HG02840 (cell line): Measurements from ENCODE around the gene RPTOR.
"Not testable (repeated sequence)": the region's sequence is repeated elsewhere in the genome, so short reads cannot be mapped to it uniquely, and the experiment has no call there.

ENCODE experiments used
- ATAC-seq: cut with Tn5 transposase; IDR thresholded peaks from one replicate; pipeline ENCODE4 v1.9.1; 2021; ENCODE audit warnings: mild to moderate bottlenecking, moderate library complexity, moderate number of reproducible peaks; ENCODE audit not compliant: unreplicated experiment, low FRiP score

RPTOR gene

DNA sequence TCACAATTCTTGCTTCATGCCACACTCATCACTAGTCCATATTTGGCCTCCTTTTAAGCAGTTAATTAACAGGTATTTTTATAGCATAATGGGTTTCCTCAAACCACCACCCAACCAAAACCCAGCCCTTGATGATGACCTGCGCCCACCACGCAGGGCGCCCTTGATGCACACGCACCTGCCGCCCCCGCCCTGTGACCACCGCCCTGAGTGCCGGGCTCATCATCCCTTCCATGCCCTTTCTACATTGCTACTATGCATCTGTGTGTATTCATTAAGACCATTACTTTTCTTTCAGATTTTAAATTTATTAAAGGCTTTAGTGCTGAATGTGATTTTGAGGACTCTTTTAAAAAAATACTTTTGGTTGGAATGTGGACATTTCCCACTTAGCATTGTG lies 242.2 kb downstream of the RPTOR start:
- no peak for ATAC-seq

DNA sequence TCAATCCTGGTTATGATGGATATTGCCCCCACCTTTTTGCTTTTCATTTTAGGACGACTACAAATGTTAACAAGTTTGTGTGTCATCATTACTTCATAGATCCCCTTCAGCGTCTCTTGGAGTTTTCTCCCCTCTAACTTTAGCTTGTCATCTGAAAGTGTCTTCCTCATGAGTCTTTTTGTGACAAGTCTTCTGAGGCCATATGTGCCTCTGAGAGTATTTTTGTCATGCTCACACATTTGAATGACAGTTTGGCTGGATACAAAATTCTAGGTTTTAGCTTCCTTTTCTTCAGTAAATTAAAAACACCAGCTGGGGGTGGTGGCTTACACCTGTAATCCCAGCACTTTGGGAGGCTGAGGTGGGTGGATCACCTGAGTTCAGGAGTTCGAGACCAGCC lies 243.2 kb downstream of the RPTOR start:
- no peak for ATAC-seq

DNA sequence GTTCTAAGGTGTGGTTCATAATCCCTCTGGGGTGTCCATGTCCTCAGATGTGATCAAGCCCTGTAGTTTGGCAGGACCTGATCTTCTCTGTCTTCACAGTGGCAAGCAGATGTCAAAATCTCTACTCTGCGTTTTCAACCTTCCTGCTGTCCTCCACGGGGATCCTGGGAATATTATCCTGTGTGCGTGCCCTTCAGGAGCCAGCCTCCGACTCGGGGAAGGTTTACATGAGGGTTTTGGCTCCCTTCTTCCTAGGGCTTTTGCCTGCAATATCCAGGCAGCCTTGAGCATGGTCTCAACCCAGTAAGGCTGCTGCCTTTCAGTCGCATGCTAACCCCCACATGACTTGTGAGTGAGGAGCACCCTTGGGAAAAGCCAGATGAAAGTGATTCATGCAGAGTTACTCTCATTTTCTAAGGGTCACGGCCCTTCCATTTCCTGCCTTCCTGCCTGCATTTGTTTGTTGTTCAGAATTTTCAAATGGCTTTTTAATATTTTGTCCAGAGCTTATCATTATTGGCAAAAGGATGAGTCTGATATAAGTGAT lies 244.8 kb downstream of the RPTOR start:
- no peak for ATAC-seq

DNA sequence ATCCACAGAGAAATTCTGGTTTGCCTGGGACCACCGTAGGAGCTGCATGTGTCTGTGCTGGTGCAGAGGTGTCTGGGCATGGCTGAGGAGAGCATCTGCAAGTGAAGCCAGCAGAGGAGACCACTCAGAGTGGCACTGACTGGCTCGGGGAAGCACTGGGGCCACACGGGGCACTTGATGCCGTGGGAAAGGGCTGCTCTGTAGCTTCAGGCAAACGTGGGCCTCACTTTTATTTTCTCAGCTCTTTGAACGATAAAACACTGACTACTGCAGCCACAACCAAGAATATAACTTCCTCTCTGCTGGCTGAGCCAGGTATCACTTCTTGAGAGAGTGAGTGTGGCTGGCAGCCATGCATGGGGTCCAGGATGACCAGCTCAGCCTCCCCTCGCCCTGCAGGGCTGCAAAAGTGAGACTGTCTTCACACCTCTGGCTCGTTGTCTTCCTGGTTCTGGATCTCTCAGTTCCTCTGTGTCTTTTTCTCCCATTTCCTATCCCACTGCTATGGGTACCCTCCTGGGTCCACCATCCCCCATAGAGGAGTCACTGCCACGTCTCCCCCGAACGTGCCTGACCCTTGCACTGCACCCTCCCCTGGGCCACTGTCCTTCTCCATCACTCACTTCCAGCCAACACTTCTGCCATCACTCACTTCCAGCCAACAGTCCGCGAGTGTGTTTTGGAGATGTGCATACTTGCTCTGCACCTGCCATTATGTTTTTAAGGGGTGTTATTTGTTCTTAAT lies 245.6 kb downstream of the RPTOR start:
- no peak for ATAC-seq

DNA sequence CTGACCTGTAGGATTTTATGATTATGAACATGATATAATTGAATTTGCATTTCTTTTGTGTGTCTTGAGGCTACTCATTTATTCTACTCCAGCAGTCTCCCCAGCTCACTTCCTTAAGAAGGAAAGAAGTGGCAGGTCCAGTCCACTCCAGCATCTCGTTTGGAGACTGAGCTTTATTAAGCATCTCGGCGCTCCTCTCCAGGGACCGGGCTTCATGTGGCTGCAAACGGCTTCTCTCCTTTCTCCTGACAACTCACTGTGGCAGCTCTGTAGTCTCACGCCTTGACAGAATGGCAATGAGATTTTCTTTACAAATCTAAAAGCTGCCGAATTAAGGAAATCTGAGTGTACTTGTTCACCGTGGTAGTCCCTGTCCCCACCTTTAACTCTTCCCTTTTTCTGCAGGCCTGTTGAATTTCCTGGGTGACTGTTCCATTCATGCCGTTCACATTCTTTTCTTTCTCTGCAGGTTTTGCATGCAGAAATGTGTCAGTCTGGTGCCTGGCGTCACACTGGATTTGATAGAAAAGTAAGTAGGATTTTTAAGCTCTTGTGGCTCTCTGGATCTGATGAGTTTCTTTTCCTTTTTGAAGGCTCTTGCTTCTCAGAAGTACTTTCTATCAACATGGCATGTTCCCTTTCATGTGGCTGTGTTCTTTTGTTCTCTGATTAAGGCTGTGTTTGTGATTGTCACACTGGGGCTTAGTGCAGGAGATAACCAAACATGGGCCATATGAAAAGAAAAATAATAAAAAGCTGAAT lies 246.5 kb downstream of the RPTOR start:
- no peak for ATAC-seq

DNA sequence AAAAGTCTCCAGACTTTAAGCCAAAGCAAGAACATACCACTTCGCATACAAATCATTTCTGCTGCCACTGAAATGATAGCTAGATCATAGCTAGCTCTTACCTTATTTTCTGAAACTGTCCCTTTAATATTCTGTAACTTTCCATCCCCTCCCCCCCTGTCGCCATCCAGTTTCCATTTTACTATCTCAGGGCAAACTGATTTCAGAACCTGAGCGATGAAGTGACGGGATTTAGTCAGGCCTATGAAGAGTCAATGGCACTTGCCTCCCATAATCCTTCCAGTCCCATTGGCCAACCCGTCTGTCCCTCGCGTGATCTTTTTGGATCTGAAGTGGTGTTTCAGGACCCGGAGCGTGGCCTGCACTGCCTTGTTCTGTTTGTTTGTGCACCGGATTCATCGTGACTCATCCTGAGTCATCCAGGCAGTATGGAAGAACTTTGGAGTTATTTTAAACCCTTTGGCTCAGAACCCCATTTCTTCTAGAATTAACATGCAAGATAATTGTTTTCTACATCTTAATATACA lies 247.2 kb downstream of the RPTOR start:
- ATAC-seq: no peak

DNA sequence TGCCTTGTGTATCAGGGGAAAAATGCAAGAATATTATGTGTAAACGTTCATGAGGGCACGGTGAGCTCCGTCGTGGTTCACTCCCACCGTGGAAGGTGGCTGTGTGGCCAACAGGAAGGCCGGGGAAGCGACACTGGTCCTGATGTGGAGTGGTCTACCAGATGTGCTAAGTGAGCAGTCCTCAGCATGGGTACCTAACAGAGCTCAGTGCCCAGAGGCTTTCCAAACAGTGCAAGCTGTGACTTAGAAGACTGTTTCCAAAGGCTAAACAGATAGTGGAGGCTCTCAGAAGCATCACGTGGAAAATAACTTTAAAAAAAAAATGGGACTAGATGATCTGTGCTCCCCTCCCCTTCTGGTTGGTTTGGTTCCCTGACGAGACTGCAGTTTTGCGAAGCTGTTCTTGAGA lies 247.7 kb downstream of the RPTOR start:
- ATAC-seq: no peak

DNA sequence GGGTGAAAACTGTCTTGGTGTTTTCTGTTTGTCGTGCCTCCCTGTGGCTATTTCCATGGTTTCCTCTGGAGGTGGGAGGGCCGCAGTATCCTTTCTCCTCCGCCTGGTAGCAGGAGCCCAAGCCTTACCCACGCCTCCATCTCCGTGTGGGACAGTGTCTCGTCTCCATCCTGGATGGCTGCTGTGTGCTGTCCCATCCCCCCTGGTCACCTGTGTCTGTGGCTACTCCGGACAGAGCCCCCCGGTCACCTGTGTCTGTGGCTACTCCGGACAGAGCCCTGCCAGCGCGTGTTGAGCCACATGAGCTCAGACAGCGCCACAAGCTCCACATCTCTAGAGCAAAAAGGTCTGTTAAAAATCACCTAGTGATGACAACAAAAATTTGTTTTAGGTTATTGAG lies 248.8 kb downstream of the RPTOR start:
- ATAC-seq: no peak

DNA sequence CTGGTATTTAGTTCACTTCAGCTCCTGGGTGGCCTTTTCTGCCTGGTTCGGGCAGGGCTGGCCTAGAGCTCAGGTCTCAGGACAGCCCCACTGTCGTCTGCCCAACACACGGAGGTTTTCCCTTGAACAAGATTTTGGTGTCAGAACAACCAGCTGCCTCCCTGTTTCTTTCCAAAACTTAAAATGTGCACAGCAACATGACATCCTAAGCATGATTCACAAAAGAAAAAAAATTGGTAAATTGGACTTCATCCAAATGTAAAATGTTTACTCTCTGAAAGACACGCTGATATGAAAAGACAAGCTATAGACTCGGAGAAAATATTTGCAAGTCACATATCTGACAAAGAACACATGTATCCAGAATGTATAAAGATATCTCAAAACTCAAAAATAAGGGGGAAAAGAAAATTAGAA lies 249.2 kb downstream of the RPTOR start:
- ATAC-seq: no peak

DNA sequence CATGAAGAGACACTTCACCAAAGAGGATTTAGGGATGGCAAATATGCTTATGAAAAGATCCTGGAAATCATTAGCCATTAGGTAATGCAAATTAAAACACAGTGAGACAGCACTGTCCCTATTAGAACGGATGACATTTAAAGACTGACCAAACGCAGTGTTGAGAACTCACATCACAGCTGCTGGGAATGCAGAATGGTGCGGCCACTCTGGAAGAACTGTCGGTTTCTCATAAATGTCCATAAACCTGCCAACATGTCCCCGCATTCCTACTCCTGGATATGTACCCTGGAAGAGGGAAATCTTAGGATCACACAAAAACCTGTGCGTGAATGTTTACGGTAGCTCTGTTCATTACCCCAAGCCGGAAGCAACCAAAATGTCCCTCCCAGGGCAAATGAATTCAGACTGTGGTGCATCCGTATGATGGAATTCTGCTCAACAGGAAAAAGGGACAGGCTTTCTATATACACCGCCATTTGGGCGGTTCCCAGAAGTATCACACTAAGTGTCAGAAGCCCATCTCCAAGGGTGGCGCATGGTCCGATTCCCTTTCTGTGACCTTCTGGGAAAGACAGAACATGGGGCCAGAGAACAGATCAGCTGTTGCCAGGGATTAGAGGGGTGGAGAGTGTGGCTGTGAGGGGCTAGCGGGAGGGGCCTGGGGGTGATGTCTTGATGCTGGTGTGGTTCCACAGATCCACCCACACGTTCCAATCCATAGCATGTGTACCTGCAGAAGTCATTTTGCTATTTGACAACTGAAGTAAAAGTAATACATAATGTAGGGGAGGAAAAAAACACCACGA lies 249.8 kb downstream of the RPTOR start:
- ATAC-seq: no peak

DNA sequence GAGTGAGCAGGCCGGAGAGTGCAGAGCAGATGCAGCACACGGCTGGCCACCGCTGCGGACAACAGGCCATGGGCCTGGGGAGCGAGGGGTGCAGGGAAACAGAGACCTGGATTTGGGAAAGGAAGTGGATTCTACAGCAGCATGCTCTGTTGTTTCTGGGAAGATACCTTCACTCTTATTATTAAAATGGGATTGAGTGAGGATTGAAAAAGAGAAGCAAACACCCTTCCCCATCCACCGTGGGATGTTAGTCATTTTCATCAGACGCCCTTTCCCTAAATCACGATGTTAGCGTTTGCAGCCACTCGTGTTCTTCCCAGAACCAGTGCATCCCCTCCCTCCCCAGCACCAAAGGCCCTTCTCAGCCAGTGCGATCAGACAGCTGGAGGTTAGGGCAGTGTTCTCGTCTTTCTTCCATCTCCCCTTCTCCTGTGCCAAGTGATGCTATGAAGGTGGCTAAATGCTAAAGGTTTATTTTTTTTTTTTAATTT lies 250.5 kb downstream of the RPTOR start:
- ATAC-seq: no peak

DNA sequence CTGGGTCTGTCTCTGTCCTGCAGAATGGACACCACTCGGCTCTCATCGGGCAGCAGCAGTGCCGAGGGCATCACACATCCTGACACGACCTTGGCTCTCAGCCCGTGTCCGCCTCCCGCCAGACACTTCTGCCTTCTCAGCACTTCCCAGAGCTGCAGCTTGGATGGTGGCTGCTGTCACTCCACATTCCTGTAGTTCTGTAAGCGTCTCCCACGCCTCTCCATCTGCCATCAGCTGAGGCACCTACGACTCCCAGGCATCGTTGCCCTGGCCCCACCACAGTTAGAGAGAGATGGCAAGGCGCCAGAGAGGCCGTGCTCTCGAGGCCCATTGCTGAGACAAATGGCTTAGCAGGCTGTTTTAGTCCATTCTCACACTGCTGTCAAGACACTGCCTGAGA lies 251.1 kb downstream of the RPTOR start:
- ATAC-seq: no peak

DNA sequence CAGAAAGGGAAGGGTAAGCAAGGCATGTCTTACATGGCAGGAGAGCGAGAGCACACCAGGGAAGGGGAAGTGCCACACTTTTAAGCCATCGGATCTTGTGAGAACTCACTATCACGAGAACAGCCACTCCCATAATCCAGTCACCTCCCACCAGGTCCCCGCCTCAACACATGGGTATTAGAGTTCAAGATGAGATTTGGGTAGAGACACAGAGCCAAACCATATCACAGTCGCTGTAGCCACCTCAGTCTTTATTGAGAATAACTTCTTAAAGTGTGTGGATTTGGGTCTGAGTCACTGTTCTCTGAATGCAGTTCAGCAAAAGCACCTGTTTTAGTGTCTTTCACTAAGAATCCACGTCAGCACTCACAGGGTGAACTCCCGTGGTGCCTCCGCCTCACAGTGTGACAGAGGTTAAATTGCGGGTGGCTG lies 251.8 kb downstream of the RPTOR start:
- ATAC-seq: no peak

DNA sequence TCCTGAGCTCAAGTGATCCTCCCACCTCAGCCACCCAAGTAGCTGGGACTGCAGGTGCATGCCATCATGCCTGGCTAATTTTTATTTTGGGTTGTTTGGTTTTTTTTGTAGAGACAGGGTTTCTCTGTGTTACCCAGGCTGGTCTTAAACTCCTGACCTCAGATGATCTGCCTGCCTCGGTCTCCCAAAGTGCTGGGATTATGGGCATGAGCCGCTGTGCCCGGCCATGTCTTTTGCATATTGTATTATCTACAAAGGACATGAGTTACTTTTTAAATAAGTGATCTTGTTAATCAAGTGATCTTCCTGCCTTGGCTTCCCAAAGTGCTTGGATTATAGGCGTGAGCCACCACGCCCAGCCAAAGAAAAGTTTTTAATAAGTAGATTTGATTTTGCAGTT lies 252.6 kb downstream of the RPTOR start:
- ATAC-seq: not testable (repeated sequence)

DNA sequence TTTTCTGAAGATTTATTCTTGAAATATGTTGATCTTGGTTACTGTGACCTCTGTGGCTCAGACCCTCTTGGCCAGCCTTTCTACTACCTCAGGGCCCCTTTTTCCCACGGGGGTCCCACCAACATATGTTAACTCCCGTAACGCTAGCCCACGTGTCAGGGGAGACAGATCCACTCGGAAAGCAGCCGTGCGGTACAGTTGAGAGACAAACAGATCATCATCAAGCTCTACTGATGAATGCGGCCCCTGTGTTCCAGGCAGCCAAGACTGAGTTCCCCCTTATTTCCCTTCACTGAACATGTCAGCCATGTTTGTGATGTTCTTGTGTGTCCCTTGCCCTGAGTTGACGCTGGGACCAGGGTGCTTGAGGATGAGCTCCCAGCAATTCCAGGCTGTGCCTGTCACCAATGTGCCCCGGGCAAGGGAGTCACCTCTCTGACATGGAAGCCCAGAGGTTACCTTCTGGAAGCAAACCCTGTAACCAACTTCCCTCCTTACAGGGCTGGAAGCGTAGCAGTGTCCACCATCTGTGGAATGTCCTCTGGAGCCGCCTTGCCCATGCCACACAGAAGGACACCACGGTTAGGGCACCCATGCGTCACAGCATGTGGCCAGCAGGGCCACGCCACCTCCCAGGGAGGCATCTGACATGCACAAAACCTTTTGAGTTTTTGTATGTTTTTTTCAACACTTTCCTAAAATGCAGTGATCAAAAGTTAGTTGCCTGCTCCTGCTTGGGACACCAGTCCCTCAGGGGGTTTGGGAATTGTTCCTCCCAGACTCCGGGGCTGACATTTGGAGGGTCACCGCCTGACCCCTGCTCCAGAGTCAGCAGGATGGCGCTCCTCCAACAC lies 253.3 kb downstream of the RPTOR start:
- ATAC-seq: no peak

DNA sequence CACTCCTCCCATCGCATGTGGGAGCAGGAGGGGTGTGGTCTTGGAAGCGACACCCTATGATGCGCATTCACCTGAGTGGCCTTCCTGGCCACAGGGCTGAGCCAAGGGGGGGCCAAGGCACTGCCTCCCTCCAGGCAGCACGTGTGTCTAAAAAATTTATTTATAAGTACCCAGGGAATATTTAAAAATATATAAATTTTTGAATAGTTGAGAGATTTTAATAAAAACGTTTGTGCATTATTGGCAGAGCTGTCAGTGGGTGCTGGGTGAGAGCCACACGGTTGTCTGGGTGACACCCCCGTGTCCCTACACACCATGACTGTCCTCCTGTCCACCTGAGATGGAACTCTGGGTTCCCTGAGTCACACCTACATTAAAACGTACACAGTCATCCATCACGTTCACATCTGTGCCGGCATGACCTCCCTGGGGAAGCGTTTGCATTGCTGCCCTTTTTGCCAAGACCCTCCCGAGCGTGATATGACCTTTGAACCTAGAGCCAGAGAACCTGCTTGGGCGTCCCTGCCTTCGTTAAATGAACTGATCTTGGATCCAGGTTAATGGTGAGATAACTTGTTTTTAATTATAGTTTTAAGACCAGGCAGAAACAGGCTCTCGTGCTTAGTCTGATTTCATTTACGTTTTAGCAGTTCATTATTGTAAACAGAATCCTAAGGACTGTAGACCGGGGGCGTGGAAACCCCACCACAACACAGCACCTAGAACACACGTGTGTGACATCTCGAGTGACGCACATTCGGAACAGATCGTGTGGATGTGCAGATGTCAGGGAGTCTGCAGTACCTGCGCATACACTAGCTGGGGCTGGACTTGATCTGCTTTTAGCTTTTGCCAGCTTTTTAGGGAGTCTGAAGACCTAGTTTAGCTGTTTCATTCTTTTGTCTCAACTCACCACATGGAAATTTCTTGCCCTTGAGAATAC lies 254.2 kb downstream of the RPTOR start:
- ATAC-seq: no peak

DNA sequence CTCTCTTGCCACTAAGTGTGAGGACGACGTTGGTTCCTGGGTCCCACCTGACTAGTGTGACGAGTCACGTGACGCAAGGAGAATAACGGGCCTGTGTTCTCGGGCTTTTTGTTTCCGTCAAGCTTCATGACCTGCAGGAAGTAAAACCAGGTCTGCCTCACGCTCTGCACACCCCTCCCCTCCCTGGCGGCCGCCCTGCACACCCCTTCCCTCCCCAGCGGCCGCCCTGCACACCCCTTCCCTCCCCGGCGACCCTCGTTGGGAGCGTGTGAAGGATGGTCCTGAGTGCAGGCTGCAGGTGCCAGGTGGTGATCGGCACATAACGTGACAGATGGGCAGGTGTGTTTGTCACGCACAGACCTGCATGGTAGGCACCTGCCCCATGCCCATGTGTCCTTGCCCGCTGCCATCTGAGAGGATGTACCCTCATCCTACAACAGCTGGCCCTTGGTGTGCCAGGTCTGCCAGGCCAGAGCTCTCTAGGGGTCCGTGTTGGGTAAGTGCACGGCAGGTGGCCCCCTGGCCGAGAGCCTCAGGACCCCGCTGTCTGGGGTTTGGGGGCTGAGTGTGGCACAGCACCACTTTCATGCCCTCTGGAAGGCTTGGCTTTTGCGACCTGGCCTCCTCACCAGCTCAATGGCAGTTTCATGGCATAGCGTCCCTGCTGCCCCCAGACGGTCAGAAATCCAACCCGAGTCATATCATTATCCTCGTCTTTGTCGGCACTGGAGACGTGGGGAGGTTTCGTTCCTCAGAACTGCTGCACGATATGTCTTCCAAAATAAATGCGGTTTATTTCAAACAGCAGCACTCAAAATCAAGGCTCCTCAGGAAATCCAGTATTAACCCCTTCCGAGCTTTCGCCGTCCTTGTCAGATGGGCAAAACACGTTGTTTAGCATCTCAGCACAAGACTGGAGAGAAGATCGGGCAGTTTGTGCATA lies 255.2 kb downstream of the RPTOR start:
- ATAC-seq: no peak
